ENCODE results near the gene ARL5C.

The ARL5C gene

GRCh38 chr17:39167476-39167875 is 1.5 kb upstream of the ARL5C start:
- DNase-seq (ENCODE audit: low read depth), result no peak

DNA sequence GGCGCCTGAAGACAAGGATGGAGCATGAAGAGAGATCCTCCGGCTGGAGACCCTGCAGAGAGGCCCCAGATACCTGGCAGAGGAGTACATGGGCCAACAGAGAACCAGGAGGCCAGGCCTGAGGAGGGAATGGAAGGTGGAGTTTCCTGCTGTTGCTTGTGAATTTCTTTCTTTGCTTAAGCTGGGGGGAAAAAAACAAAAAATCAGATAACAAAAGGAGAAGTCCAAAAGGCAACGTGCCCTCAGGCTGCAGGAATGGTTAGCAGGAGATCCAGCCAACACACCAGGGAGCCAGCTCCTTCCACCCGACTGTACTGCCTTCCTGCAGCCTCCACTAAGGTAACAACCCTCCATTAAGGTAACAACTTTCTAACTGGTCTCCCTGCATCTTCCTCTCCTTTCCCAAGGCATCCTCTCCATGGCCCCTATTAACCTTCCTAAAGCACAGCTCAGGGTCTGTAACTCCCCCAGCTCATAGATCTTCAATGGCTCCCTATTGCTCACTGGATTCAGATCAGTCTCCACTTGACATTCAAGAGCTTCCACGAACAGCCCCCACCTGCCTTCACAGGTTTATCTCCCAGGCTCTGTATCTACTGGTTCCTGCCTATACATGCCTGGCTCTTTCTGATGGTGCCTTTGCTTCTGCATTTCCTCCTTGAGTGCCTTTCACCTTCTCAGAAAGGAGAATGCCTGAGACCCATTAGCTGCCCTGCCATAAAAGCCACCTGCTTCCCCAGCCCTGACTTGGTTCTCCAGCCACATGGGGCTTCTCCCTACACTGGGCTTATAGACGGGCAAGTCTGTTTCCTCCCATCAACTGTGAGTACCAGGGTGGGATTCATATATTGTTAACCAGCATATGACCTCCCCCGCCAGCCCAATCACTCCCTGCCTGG is 725 bp upstream of the ARL5C start:
- DNase-seq (ENCODE audit: low read depth), result no peak

DNA sequence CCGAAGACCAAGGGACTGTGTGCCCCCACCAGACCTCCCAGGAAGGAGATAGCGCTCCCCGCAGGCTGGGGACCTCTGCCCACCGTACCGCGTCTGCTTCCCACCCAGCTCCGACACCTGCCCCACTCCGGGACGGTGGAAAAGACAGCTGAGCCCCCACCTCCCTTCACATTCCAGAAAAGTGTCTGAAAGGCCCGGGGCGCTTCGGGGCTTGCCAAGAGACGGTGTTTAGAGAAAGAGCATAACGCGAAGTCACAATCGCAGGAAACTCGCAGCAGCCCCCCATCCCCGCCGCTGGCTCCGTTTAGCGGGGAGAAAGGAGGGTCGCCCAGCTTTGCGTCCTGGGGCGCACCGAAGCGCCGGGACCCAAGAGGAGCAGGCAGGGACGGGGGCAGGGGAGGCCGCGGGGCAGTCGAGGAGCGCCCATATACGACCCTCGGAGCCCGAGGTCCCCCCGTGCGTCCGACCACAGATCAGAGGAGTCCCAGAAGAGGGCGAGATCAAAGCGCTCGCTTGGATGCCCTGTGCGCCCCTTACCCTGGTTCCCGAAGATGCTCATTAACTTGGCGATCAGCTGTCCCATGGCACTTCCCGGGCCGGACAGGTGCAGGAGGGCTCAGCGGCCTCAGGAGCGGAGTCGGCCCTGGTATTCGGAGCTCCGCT is 652 bp downstream of the ARL5C start:
- no peak for DNase-seq (ENCODE audit: low read depth)

DNA sequence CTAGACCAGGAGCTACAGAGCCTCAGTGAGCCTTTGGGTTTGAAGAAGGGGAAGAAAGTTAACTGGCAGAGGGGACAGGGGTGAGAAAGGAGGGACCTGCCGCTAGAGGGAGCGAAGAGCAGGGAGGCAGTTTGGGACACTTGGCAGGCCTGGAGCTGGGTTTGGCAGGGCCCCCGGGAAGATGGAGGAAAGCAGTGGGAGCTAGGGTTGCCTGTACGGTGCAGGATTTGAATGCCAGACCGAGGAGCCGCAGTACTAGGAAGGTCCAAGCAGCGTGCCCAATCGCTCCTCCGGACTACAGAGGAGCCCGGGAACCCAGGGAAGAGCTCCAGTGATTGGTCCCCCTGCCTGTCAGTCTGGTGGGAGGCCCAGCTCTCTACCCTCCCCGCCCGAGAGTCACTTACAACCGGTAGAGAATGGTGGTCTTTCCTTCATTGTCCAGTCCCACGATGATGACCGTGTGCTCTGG is 1.3 kb downstream of the ARL5C start:
- peak; percentile 62 for DNase-seq (ENCODE audit: low read depth)

DNA sequence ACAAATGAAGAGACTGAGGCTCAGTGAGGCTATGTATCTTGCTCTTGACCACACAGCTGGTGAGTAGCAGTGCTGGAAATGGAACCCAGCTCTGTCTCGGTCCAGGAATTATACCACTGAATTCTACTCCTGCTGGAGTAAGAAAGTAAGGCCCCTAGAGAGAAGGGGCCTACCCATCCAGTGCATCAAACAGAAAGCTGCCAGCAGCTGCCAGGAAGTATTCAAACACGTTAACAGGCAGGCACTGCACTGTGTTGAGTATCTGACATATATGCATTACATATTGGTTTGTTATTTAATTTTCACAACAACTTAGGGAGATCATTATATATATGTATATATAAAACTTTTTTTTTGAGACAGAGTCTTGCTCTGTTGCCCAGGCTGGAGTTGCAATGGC is 4.0 kb downstream of the ARL5C start:
- DNase-seq (ENCODE audit: low read depth), result no peak

DNA sequence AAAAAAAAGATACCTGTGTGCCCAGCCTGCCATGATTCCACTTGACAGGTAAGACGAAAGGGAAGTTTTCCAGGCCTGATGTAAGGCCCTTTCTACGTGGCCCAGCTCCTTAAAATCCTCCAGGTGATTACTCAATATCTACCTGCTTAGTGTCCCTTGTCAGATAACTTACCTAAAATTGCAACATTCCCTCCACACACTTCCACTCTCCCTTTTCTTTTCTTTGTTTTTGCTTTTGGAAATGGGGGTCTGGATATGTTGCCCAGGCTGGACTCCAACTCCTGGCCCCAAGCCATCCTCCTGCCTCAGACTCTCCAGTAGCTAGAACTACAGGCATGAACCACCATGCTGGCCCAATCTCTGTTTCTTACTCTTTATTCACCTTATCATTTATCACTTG is 7.3 kb downstream of the ARL5C start:
- DNase-seq (ENCODE audit: low read depth), result no peak

- no peak for DNase-seq (ENCODE audit: low read depth)
These were observed 9.5 kb downstream of the ARL5C start for GRCh38 chr17:39156491-39156890.

- DNase-seq (ENCODE audit: low read depth), result no peak
These were observed 10.3 kb downstream of the ARL5C start for GRCh38 chr17:39155654-39156053.

GRCh38 chr17:39153599-39154051 is 12.3 kb downstream of the ARL5C start:
- DNase-seq (ENCODE audit: low read depth), result peak; percentile 84

DNA sequence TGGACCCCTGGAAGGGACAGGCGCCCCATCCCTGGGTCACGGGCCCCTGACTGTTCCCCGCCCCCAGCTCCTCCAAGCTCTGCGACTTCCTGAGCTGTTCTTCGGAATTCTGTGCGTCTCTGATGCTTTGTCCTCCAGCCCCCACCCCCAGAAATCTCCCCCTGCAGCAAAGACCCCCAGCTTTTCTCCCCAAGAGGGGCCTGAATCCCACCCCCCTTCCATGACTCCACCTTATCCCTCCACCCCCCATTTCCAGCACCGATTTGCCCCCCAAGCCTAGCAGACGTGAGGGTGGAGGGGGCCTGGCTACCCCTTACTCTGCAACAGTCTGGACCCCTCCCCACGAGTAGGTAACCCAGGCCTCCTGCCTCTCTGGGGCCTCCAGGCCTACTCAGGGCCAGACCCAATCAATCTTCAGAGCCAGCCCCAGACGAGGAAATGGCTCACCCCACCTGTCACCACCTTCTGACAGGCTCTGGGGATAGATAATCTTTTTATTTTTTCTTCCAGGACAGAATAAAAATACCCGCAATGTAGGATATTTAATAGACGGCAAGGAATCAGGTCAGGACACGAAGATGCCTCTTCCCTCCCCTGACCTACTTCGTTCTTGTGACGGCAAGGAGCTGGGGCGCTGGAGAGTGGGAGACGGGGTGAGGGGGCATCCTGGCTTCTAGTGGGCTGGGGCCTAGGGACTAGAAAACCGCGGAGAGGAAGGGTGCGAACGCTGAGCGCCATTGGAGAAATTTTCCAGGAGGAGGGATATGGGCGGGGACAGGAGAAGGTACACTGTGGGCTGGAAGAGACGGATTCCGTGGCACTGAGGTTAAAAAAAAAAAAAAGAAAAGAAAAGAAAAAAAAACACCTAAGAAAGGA is 13.8 kb downstream of the ARL5C start:
- no peak for DNase-seq (ENCODE audit: low read depth)

GRCh38 chr17:39151150-39151942 is 14.6 kb downstream of the ARL5C start, which contains the start of gene PLXDC1:
Gene PLXDC1 (minus strand): TSS chr17:39151637. CDS start chr17:39151437, 200 bp downstream.
- no peak for DNase-seq (ENCODE audit: low read depth)

DNA sequence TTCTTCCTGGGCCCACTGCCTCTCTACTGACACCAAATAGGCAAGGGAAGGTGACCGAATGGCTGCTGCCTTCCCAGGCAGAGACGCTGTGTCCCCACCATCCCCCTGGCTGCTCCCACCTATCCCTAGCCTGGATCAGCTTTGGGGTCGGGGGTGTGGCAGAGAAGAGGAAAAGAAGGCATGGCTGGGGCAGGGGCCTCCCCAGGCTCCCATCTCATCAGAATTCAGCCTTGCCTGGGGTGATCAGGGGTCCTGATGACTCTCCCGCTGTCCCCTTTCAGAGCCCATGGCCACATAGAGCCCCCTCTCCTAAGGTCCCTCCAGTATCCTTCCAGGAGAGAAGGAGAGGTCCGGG is 15.2 kb downstream of the ARL5C start:
- no peak for DNase-seq (ENCODE audit: low read depth)

DNA sequence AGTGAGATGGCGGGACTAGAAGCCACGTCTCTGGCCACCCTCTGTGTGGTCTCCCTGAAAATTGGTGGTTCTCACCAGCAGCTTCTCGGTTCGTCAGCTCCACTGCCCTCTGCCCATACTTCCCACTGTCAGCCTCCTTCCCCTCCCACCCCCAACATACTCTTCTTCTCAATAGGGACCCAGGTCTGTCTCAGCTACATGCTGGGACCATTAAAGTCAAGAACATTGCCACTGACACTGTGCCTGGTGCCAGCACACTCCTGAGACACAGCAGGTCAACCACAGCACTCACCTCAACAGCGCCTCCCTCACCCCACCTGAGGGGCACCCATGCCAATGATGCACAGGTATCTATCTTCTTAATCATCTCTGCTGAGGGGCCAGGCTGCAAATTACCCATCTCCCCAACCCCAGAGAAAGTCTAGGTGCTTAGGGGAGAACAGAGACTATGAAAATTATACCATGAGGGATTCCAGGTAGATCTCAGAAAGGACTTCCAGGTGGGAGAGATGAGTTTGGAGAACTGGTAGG is 15.8 kb downstream of the ARL5C start:
- no peak for DNase-seq (ENCODE audit: low read depth)

GRCh38 chr17:39147221-39148185 is 18.5 kb downstream of the ARL5C start:
- DNase-seq (ENCODE audit: low read depth), result no peak

DNA sequence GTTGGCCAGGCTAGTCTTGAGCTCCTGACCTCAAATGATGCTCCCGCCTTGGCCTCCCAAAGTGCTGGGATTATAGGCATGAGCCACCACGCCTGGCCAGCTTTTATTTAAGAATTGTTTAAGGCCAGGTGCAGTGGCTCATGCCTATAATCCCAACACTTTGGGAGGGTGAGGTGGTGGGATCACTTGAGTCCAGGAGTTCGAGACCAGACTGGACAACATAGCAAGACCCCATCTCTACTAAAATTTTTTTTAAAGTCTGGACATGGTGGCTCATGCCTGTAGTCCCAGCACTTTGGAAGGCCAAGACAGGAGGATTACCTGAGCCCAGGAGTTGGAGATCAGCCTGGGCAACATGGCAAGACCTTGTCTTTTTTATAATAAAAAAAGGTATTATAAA is 19.7 kb downstream of the ARL5C start:
- DNase-seq (ENCODE audit: low read depth), result no peak

DNA sequence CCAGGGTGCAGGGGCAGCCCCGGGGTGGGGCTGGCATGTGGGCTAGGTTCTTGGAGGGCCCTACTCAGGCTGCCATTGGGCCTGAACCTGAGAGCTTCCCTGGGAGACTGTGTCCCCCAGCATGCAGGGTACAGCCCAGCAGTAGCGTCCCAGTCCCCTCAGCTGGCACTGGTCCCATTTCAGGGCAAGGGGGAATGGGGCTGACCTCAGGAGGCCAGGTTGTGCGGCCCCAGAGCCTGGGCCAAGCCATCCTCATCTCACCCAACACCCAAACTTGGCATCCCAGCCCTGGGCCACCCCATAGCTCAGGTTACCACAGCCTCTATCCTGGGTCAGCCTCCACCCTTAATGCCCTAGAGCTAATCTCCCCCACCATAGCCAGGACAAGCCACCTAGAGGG is 20.8 kb downstream of the ARL5C start:
- no peak for DNase-seq (ENCODE audit: low read depth)

DNA sequence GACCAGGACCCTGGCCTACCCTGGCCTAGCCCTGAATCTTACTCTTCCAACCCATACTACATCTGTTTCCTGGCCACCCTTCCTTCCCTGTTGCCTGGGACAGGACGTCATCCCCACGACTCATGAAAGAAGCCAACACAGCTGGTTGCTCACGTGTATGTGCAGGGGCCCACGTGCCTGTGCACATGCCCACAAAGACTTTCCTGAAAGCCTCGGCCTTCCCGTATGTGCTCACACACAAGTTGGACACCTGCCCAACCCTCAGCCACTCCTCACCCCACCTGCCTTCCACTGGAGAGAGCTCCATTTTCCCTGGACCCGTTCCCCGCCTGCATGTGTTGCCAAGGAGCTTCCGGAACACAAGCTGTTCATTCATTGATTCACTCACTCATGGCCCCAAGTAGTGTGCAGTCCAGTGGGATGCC is 21.5 kb downstream of the ARL5C start:
- no peak for DNase-seq (ENCODE audit: low read depth)

DNA sequence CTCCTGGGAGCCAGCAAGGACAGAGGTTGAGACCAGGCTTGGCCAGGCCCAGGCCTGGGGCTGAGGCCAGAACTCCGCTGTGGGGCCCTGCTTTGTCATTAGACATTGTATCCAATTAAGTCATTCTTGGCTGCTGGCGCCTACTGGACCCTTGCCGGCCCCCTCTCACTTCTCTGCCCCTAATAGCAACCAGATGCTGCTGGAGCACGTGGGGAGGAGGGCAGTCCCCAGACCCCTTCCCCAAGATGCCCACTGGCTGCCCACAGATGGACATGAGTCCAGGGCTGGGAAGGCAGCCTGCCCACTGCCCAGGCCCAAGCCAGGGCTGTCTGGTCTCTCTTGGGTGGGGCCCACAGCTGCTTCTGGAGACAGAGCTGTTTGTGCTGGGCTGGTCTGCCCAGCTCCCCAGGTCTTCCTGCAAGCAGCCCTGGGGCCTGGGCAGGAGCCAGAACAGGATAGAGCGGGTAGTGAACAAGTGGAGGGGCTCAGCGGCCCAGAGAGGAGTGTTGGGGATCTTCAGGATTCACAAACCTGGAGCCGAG is 22.3 kb downstream of the ARL5C start:
- no peak for DNase-seq (ENCODE audit: low read depth)

DNA sequence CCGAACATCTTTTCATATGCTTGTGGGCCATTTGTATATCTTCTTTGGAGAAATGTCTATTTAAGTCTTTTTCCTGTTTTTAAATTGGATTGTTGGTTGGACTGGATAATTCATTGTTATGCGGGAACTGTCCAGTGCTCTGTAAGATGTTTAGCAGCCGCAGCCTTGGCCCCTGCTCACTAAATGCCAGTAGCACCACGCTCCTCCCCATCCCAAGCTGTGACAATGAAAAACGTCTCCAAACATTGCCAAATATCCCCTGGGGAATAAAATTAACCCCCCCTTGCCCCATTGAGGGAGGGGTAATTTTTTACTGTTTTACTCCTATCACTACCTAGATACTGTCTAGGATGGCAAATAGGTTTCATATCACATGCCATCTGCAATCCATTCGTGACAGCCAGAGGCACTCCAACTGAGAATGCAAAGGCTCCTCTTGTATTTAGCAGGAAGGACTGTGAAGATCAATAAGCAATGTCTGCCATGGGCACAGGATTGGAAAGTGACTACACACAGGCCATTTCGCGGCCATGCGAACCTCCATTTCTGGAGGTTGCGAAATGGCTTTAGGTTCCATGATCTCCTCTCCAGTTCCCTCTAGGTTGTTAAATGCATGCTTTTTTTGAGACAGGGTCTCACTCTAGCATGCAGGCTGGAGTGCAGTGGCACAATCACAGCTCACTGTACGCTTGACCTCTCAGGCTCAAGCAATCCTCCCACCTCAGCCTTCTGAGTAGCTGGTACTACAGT is 23.9 kb downstream of the ARL5C start:
- DNase-seq (ENCODE audit: low read depth), result no peak

All from stimulated activated CD4-positive, alpha-beta T cell treated with anti-CD3 and anti-CD28 coated beads, Interleukin-2, amount 100 ng/mL, for 4 hours (primary cell).